ACHN (cell line): ENCODE results near the gene GRB7.
"Not testable (repeated sequence)": the region's sequence is repeated elsewhere in the genome, so short reads cannot be mapped to it uniquely, and the experiment has no call there.

Experiments
- DNase-seq: peaks from one replicate; pipeline ENCODE4 v3.0.0-alpha.2; 2015
- in situ Hi-C: cut with HindIII; loops from 2 replicates; pipeline ENCODE4 v1.10.0; 2017; ENCODE audit warnings: low sequenced_read_pairs, low pct_ligation_motif_present, low pct_unique_long_range_greater_than_20kb

The GRB7 gene

GRCh38 chr17:39759204-39759603 is 21.5 kb downstream of the GRB7 start:
- in situ Hi-C loops, result no loop called here
- DNase-seq, result no peak

GRCh38 chr17:39761861-39762496 is 24.2 kb downstream of the GRB7 start:
- in situ Hi-C loops, result no loop called here
- no peak for DNase-seq

- in situ Hi-C loops, result no loop called here
- DNase-seq, result no peak
Observed at GRCh38 chr17:39763051-39763820, 25.5 kb downstream of the GRB7 start.

GRCh38 chr17:39764171-39764570 is 26.4 kb downstream of the GRB7 start:
- DNase-seq, in situ Hi-C loops: not testable (repeated sequence)

- no peak for DNase-seq
- in situ Hi-C loops, result no loop called here
Observed at GRCh38 chr17:39765175-39765574, 27.4 kb downstream of the GRB7 start.

DNA sequence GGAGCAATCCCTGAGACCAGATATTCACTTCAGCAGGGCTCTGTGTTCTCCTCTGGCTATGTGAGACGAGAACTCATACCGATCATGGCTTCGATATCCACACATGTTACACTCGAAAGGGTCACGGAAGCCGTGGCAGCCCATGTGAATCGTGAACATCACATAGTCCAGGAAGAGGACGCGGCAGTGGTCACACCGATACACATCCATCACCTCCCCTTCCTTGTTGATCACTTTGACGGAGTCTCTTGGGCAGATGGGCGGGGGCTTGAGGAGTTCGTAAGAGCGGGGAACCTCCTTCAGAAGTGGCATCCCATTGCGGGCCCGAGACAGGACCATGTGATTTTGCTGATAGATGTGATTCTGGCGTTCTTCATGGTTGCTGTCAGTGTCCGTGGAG is 28.0 kb downstream of the GRB7 start:
- in situ Hi-C loops, result no loop called here

DNA sequence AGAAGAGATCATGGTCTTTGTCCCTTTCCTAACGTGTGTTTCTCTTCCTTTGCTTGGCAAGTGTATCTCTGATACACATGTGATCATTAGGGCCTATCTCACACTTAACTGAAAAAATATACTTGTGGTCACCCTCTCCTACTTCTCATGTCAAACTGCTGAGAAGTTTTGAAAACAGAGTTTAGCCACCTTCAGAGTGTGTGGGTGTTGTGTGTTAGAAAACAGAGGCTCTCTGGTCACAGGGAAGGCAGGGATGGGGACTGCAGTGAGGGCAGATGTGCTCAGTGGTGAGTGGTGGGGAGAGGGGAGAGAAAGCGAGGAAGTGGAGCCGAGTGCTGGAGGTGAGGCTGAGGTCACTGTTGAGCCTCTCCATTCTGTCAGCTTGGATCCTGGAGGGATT is 29.4 kb downstream of the GRB7 start:
- in situ Hi-C loops, result no loop called here
- DNase-seq, result no peak

More for the DNA sequence above, 28.0 kb downstream of the GRB7 start:
- DNase-seq, result no peak

DNA sequence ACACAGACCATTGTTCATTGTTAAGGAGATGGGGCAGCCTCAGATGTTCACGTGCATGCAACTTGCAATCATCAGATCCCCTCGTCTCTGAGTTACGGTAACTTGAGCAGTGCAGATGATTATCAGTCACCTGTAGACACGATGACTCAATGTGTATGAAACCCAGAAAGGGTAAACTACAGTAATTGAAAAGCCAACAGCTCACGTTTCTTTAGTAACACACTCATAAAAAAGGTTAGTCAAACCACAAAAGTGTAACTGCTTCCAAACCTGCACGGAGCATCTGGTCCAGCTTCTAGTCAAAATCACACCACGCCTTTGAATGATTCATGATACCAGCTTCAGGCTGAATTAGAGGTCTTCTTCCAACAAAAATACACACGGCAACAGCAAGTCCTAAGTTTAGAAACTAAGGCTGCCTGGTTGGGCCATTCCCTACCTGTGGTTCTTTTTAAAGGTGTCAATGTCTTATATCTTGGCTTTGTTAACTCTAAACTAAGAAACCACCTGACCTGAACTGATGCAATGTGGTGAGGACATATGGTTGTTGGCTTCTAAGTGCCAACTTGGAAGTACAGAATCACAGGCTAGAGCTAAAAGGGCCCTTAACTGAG is 32.3 kb downstream of the GRB7 start:
- in situ Hi-C loops, result no loop called here
- no peak for DNase-seq

DNA sequence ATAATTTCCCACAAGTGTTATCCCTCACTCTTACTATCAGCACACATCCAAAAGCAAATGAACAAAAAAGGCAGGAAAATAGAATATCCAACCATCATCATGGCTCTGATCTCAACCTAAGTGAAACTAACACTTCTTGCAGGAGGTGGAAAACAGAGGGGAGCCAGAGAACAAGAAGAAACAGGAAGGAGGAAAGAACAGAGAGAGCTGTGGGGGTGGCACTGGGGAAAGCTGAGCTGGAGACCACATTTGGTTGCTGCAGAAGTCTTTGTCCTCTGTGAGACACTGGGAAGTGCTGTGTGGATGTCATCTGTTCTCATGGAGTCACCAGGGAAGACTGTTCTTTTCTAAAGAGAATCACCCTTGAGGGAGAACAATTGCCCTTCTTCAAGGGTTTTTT is 34.7 kb downstream of the GRB7 start:
- DNase-seq, result no peak
- in situ Hi-C loops, result no loop called here

DNA sequence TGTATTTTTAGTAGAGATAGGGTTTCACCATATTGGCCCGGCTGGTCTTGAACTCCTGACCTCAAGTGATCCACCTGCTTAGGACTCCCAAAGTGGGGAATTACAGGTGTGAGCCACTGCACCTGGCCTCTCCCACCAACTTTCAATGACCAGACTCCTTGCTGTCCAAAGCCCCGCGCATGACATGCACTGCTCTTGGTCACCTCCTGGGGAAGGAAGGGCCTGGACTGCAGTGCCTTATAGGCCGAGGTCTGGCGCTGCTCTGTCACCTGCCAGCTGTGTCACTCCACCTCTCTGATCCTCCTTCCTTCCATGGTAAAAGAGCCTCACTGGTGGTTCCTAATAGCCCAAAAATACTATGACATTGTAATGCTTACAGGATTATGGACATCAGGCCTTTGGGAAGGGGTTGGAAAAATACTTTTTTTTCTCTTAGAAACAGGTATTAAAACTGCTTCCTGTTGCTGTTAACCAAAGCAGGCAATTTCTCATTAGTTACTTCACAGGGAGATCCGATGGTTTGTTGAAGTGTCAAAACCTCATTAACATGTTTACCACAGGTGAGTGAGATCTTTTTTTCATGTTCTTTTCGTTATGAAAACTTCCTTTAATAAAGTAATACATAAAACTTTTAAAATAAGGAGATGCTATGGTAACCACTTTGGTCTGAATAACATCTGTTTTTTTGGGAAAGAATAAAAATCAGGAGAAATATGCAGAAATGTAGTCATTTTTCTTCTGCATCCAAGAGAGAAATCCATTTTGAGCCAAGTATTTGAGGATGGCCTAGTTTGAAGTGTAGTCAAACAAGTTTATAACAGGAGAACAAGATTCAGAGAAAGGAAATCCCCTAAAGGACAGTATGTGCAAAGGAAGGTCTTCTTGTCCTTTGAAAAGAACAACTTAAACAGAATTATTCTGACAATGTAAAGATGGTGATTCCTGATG is 35.5 kb downstream of the GRB7 start:
- in situ Hi-C loops, result no loop called here
- DNase-seq, result no peak

DNA sequence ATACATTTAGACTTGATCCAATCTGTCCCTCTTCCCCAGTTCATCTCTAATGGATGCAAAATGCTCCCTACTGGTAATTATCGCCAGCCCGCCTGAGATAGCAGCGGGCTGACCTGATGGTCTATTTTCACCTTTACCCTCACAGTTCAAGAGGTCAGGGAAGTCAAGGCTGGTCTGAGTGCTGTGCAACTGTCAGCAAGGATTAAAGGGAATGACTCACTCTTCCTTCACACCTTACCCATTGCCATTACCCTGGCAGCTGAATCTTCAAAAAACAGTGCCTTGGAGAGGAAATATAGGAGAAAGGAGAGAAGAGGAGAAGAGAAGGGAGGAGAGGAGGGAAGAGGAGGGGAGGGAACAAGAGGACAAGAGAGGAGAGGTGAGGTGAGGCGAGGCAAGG is 36.3 kb downstream of the GRB7 start:
- in situ Hi-C loops, result no loop called here
- no peak for DNase-seq

DNA sequence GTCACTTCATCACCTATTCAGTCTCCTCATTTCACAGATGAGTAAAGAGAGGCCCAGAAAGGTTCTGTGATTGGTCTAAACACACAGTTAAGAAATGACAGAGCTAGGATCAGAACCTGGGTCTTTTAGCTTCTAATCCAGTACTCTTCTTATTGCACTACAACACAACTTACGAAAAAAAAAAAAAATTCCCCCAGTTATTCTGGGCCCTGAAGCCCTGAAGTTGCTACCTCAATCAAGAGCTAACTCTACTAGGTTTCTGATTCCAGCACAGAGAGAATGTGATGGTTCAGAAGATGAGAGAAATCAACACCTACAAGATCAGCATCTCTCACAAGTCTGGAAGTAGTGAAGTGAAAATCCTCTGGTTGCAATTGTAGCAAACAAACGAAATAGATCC is 37.3 kb downstream of the GRB7 start:
- in situ Hi-C loops, result no loop called here
- no peak for DNase-seq

DNA sequence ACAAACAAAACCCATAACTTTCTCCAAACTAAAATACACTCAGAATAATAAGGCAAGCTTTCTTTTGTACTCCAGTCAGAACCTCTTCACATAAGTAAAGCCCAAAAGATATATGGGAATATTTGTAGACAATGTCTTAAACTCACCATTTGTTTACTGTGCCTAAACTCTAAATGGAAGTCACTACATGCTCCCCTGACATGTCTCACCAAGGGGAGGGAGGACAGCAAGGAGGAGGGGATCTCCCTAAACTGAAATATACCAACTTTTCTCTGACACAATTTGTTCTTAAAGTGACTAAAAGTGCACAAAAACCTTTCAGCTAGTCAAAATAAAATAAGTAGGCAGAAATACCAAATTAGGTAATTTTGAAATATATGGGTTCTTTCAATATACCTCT is 38.5 kb downstream of the GRB7 start:
- in situ Hi-C loops, result no loop called here
- DNase-seq, result no peak

- in situ Hi-C loops, result no loop called here
- no peak for DNase-seq
Observed at GRCh38 chr17:39777534-39778365, 40.0 kb downstream of the GRB7 start.

- DNase-seq, result no peak
- in situ Hi-C loops, result no loop called here
Observed at GRCh38 chr17:39781031-39781860, 43.5 kb downstream of the GRB7 start.

- in situ Hi-C loops, result no loop called here
- DNase-seq, result no peak
Observed at GRCh38 chr17:39781861-39782213, 44.1 kb downstream of the GRB7 start.

- in situ Hi-C loops, result no loop called here
- DNase-seq, result no peak
Observed at GRCh38 chr17:39782481-39782880, 44.7 kb downstream of the GRB7 start.
